OCI-LY7 (cell line): Measurements from ENCODE around the gene PLXDC2. TPM values are rescaled to one million over a fixed set of nuclear protein-coding genes. Genes with fewer than 3 reads are reported as not detected.

Experiments used
- BruUV-seq: library from RNA; stranded (reverse); fragments of 400-500 nt; replicated peaks from 2 replicates; lab custom pipeline; 2021; lab: Mats Ljungman, UMichigan
- CTCF ChIA-PET: fragments of 300-600 bp; sonication (Branson Sonifier 250); formaldehyde crosslinking; loops from one replicate; lab custom pipeline; 2022; ENCODE audit warnings: antibody characterized with exemption; ENCODE audit not compliant: unreplicated experiment; lab: Charles Lee
- POLR2A ChIA-PET: fragments of 300-600 bp; sonication (Branson Sonifier 250); formaldehyde crosslinking; loops from one replicate; lab custom pipeline; 2022; ENCODE audit warnings: antibody characterized with exemption; lab: Charles Lee
- DNase-seq: peaks from one replicate; pipeline ENCODE4 v3.0.0-alpha.2; 2015; ENCODE audit warnings: low spot score
- H2AFZ ChIP-seq: fragments of 200-600 bp; sonication (generic), shearing (Covaris generic); 2 replicates; pipeline ENCODE4 v1.6.1; 2014; ENCODE audit warnings: mild to moderate bottlenecking, antibody characterized with exemption, low read length, moderate library complexity
- H3K27ac ChIP-seq: fragments of 200-600 bp; sonication (generic); 2 replicates; pipeline ENCODE4 v1.5.1; 2014; ENCODE audit warnings: mixed run types, low read depth, mild to moderate bottlenecking, moderate library complexity, low read length, inconsistent platforms; ENCODE audit not compliant: poor library complexity, severe bottlenecking
- H3K36me3 ChIP-seq: fragments of 200-600 bp; sonication (generic); 2 replicates; pipeline ENCODE4 v1.6.1; 2014; ENCODE audit warnings: mild to moderate bottlenecking, antibody characterized with exemption, low read length, moderate library complexity, mixed read lengths; ENCODE audit not compliant: insufficient read depth
- H3K4me1 ChIP-seq: fragments of 200-600 bp; sonication (generic); 2 replicates; pipeline ENCODE4 v1.5.1; 2014; ENCODE audit warnings: mild to moderate bottlenecking, low read length; ENCODE audit not compliant: insufficient read depth, poor library complexity, severe bottlenecking
- H3K4me2 ChIP-seq: fragments of 200-600 bp; sonication (generic); 2 replicates; pipeline ENCODE4 v1.6.1; 2014; ENCODE audit warnings: mild to moderate bottlenecking, low read length
- H3K4me3 ChIP-seq: fragments of 200-600 bp; sonication (generic); 2 replicates; pipeline ENCODE4 v1.5.1; 2014; ENCODE audit warnings: mild to moderate bottlenecking, low read depth, low read length; ENCODE audit not compliant: poor library complexity, severe bottlenecking
- H3K79me2 ChIP-seq: fragments of 200-600 bp; sonication (generic); 2 replicates; pipeline ENCODE4 v1.6.1; 2016; ENCODE audit warnings: low read depth, mild to moderate bottlenecking, low read length, moderate library complexity, mixed read lengths; ENCODE audit not compliant: insufficient read depth
- H3K9me2 ChIP-seq: fragments of 200-600 bp; sonication (generic); 2 replicates; pipeline ENCODE4 v1.6.1; 2016; ENCODE audit warnings: mild to moderate bottlenecking, low read length, mixed read lengths; ENCODE audit not compliant: insufficient read depth
- H3K9me3 ChIP-seq: fragments of 200-600 bp; sonication (generic); 2 replicates; pipeline ENCODE4 v1.6.1; 2014; ENCODE audit warnings: mild to moderate bottlenecking, mixed run types, low read length, mixed read lengths
- H4K20me1 ChIP-seq: fragments of 200-600 bp; sonication (generic); 2 replicates; pipeline ENCODE4 v1.6.1; 2014; ENCODE audit warnings: mild to moderate bottlenecking, antibody characterized with exemption, low read length, moderate library complexity, mixed read lengths; ENCODE audit not compliant: insufficient read depth
- CTCF ChIP-seq: fragments of 200-600 bp; sonication (generic); conservative IDR thresholded peaks from 2 replicates; pipeline ENCODE4 v1.5.1; 2014; ENCODE audit warnings: mild to moderate bottlenecking, antibody characterized with exemption, low read length, moderate library complexity, mixed read lengths
- EZH2phosphoT487 ChIP-seq: fragments of 200-600 bp; sonication (generic); IDR thresholded peaks from 2 replicates; pipeline ENCODE4 v1.6.1; 2018; ENCODE audit warnings: low read depth, borderline replicate concordance, mild to moderate bottlenecking, mixed run types, antibody characterized with exemption, low read length, moderate library complexity, mixed read lengths
- intact Hi-C: fragments of 100-400 bp; cut with micrococcal nuclease; formaldehyde crosslinking; loops from one replicate; pipeline ENCODE4 v1.10.0; 2022; ENCODE audit not compliant: unreplicated experiment
- total RNA-seq, 2 experiments: library from RNA; depleted of rRNA in 1 of 2; stranded (reverse); fragments of >200 nt in 1 of 2; shearing (Covaris generic) in 1 of 2; gene quantifications; 2 replicates each; pipeline ENCODE4 v1.2.3, GENCODE V29; 2014 to 2022

The PLXDC2 gene
- total RNA-seq, 2 experiments from 2014 or later, result not detected

GRCh38 chr10:20156511-20156910 lies 340.3 kb downstream of the PLXDC2 start:
- POLR2A ChIA-PET, result no interaction called here
- H3K9me2 ChIP-seq, result no peaks in the 10 kb centered on the region
- H3K4me2 ChIP-seq, result no peak overlapping the region
- no peak overlapping the region for H2AFZ ChIP-seq
- no peaks in the 10 kb centered on the region for H3K4me1 ChIP-seq
- H3K27ac ChIP-seq, result no peak overlapping the region
- DNase-seq, result no peak
- H3K36me3 ChIP-seq, result no peaks in the 10 kb centered on the region
- H3K79me2 ChIP-seq, result no peaks in the 10 kb centered on the region
- H3K4me3 ChIP-seq, result no peak overlapping the region
- TF ChIP-seq CTCF, result no peak
- no peaks in the 10 kb centered on the region for H3K9me3 ChIP-seq
- CTCF ChIA-PET, result no interaction called here
- no TSS peak for BruUV-seq
- H4K20me1 ChIP-seq, result no peaks in the 10 kb centered on the region
- intact Hi-C loops, result no loop called here

GRCh38 chr10:20157314-20157713 lies 341.1 kb downstream of the PLXDC2 start:
- DNase-seq, result no peak
- Histone ChIP-seq H3K79me2 (no peaks in the 10 kb centered on the region), H2AFZ (no peak overlapping the region), H3K27ac (no peak overlapping the region), H3K9me3 (no peaks in the 10 kb centered on the region), H3K4me1 (no peaks in the 10 kb centered on the region), H3K4me2 (no peak overlapping the region), H3K4me3 (no peak overlapping the region), H3K9me2 (no peaks in the 10 kb centered on the region), H4K20me1 (no peaks in the 10 kb centered on the region), H3K36me3 (no peaks in the 10 kb centered on the region)
- ChIA-PET POLR2A (interaction anchor here (0.6 to 1.0 kb wide), 5 partner anchors 21 to 1489 kb away, joined by 3 to 4 read pairs (median 3); no protein-coding TSS in a partner anchor), CTCF (no interaction called here)
- no peak for TF ChIP-seq CTCF
- no peak for TF ChIP-seq EZH2phosphoT487
- intact Hi-C loops, result no loop called here
- no TSS peak for BruUV-seq

- H3K4me2 ChIP-seq, result no peak overlapping the region
- no peaks in the 10 kb centered on the region for H4K20me1 ChIP-seq
- POLR2A ChIA-PET, result interaction anchor here (0.6 to 1.8 kb wide), 4 partner anchors 11 to 161 kb away, joined by 3 to 5 read pairs (median 4); no protein-coding TSS in a partner anchor
- no peak overlapping the region for H3K4me3 ChIP-seq
- no peaks in the 10 kb centered on the region for H3K79me2 ChIP-seq
- intact Hi-C loops, result no loop called here
- no peaks in the 10 kb centered on the region for H3K4me1 ChIP-seq
- H3K27ac ChIP-seq, result no peak overlapping the region
- H3K9me3 ChIP-seq, result no peaks in the 10 kb centered on the region
- H2AFZ ChIP-seq, result no peak overlapping the region
- TF ChIP-seq EZH2phosphoT487, result no peak
- TF ChIP-seq CTCF, result no peak
- BruUV-seq, result no TSS peak
- CTCF ChIA-PET, result no interaction called here
- no peaks in the 10 kb centered on the region for H3K9me2 ChIP-seq
- H3K36me3 ChIP-seq, result no peaks in the 10 kb centered on the region
- DNase-seq, result no peak
Observed at GRCh38 chr10:20158086-20158485, 341.9 kb downstream of the PLXDC2 start.
